CD4-positive, alpha-beta T cell treated with Interleukin-17A for 1 hour (primary cell): ENCODE data around the gene FOXRED2.

ENCODE experiments used
- DNase-seq: peaks from one replicate; pipeline ENCODE4 v3.0.0-alpha.2; 2020

Gene FOXRED2

DNA sequence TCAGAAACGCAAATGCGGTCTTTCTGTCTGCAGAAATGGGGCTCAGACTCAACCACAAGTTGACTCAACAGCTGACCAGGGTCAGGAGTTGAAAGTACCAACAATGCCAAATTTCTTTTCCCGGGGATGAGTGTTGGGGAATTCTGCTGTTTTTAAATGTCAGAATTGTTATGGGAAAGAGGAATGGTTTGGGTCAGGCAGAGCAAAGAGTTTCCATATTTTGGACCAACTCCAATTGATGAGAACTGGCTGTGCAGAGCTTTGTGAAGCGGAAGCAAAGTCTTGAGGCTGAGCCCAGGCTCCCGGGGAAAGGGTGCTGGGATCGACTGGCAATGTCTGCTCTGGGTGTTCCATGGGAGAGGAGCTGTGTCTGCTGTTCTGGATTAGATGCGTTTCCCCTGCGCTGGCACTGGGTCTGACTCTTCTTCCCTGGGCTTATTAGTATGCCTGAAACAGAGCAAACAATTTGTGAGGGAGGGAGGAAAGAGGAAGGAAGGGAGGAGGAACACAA, 61.6 kb downstream of the FOXRED2 start:
- DNase-seq = no peak

DNA sequence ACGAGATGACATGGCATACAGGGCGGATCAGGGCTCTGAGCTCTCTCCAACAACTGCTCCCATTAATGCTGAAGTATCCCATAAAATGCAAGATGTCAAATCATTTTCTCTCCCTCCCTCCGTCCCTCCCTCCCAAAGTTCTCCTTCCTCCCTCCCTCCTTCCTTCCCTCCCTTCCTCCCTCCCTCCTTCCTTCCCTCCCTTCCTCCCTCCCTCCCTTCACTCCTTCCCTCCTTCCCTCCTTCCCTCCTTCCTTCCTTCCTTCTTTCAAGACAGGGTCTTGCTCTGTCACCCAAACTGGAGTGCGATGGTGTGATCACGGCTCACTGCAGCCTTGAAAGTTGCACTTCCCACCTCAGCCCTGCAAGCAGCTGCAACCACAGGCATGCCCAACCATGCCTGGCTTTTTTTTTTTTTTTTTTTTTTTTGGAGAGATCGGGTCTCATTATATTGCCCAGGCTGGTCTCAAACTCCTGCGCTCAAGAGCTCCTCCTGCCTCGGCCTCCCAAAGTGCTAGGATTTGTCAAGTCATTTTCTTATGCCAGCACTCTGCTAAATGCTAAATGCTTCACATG, 63.6 kb downstream of the FOXRED2 start:
- no peak for DNase-seq

DNA sequence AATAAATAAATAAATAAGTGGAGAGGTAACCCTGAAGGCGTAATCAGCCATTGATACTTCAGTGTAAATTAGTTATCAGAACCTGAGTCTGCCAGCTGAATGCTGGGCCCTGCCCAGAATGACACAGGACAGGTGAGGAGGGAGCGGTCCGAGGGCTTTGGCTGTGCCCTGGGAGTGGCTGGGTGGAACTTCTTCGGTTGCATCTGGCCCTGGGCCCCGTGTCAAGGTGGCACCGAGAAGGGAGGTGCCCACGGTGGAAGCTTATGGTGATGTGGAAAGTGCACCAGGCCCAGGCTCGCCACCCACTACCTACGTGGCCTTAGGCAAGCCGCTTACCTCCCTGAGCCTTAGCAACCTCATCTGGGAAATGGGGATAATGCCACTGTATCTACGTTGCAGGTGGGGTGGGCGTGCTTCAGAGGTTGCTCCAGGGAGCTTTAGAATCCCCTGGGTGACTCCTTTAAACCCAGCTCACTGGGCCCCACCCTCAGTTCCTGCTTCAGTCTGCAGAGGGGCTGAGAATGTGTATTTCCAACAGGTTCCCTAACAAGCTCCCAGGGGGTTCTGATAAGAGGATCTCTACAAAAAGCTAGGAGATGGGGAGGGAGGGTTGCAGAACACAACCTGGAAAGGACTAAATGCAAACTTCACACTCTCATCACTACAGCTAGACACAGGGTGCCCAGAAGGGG, 64.2 kb downstream of the FOXRED2 start:
- DNase-seq = no peak

DNA sequence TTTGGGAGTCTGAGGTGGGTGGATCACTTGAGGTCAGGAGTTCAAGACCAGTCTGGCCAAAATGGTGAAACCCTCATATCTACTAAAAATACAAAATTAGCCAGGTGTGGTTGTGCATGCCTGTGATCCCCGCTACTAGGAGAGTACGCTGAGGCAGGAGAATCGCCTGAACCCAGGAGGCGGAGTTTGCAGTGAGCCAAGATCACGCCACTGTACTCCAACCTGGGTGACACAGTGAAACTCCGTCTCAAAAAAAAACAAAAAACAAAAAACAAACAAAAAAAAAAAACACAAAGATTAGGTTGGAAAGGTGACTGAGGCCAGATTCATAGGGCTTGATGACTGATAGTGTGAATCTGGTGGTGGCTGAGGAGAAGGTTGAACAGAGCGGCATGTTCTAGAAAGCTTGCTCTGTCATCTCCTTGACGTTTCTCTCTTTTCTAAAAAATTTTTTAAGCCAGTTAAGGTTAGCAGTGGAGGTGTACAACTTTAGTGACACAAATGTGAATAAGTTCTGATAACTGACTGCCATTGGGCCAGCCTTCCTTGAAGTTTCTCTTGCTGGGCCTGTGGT, 66.3 kb downstream of the FOXRED2 start:
- no peak for DNase-seq

DNA sequence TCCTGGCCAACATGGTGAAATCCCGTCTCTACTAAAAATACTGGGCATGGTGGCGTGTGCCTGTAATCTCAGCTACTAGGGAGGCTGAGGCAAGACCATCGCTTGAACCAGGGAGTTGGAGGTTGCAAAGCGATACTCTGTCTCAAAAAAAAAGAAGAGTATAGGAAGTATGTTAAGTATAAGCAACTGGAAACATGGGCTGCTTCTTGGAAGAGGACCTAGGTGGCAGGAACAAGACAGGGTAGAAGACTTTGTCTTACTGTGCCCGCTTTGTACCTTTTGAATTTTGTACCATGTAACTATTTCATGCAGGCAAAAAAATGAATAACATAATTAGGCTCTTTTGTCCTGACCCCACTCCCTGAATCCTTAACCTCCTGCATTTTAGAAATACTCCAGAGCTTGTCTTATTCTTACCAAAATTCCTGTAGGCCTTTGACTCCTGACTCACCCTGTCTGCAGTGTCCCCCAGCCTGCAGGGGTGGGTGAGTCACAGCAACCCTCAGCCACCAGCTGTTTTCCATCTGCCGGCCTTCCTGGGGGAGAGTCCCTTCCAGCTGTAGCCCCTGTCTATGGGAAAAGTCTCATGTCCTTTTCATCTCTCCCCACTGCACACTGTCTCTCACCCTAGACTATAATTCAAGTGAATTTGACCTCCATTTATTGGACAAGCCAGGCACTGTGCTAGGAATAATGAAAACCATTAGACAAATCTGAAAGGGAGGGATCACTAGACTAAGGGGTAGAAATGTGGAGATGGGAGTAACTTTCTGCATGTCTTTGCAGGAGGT, 67.2 kb downstream of the FOXRED2 start:
- DNase-seq = no peak
